Astrocyte of the cerebellum (primary cell): Measurements from ENCODE around the gene PCDH9.
A peak's percentile ranks its signal among the peaks of the same experiment; 100 is the strongest.

ENCODE experiments used
- DNase-seq: peaks from one replicate; pipeline ENCODE4 v3.0.0-alpha.2; 2011; ENCODE audit warnings: low read depth
- H3K4me3 ChIP-seq: 2 replicates; pipeline ENCODE4 v1.5.1; 2011; ENCODE audit warnings: mild to moderate bottlenecking, low read depth, low read length, moderate library complexity
- in situ Hi-C: cut with HindIII; loops from 2 replicates; pipeline ENCODE4 v1.10.0; 2017; ENCODE audit warnings: low sequenced_read_pairs
- TF ChIP-seq, protein P1 (sequence below): IDR thresholded peaks from 2 replicates; pipeline ENCODE4 v1.5.1; 2012; ENCODE audit warnings: low read length, low read depth, moderate library complexity, mild to moderate bottlenecking; ENCODE audit errors: missing control alignments

The PCDH9 gene

GRCh38 chr13:67155898-67156722 is 74.0 kb downstream of the PCDH9 start:
- in situ Hi-C loops: no loop called here
- DNase-seq: no peak
- TF ChIP-seq, protein P1, sequence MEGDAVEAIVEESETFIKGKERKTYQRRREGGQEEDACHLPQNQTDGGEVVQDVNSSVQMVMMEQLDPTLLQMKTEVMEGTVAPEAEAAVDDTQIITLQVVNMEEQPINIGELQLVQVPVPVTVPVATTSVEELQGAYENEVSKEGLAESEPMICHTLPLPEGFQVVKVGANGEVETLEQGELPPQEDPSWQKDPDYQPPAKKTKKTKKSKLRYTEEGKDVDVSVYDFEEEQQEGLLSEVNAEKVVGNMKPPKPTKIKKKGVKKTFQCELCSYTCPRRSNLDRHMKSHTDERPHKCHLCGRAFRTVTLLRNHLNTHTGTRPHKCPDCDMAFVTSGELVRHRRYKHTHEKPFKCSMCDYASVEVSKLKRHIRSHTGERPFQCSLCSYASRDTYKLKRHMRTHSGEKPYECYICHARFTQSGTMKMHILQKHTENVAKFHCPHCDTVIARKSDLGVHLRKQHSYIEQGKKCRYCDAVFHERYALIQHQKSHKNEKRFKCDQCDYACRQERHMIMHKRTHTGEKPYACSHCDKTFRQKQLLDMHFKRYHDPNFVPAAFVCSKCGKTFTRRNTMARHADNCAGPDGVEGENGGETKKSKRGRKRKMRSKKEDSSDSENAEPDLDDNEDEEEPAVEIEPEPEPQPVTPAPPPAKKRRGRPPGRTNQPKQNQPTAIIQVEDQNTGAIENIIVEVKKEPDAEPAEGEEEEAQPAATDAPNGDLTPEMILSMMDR: no peak
- H3K4me3 ChIP-seq: no peak overlapping the region

DNA sequence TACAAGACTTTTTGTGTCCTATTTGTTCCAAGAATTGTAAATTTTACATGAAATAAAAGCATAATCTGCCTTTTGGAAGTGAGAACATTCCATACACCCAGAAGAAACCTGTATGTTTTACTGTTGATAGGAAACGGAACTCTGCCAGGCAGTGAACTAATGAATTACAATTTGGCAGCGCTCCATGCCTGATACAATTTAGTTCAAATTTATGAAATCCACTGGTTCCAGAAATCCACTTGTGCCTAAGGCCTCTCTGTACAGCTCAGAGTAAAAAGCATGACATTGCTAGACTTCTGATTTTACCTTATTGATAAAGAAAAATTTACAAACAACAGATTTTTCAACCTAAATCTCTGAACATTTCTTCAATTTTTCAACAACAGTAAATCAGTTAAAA is 78.1 kb downstream of the PCDH9 start:
- no peak overlapping the region for H3K4me3 ChIP-seq
- TF ChIP-seq, protein P1: no peak
- no peak for DNase-seq
- in situ Hi-C loops: loop anchor here (5.0 kb wide), 1 partner anchor 45 kb away; no protein-coding TSS in a partner anchor

DNA sequence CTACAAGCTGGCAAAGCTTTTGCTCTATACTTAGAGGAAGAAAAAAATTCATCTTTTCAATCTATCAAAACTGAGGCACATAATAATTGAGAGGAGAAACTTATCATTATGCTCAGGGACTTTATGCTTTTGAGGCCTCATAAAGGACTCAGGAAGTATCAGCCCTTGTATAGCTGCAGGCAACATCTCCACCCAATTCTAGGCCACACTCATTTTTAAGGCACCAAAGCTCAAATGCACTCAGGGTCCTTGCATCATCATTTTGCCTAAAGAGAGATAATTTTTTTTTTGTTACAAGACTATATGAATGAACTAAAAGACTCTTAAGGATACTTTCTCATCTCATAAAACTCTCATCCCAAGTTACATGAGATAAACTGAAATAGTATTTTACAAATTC is 78.5 kb downstream of the PCDH9 start:
- H3K4me3 ChIP-seq: no peak overlapping the region
- no peak for DNase-seq
- in situ Hi-C loops: loop anchor here (5.0 kb wide), 1 partner anchor 44 kb away; no protein-coding TSS in a partner anchor
- TF ChIP-seq, protein P1: no peak

DNA sequence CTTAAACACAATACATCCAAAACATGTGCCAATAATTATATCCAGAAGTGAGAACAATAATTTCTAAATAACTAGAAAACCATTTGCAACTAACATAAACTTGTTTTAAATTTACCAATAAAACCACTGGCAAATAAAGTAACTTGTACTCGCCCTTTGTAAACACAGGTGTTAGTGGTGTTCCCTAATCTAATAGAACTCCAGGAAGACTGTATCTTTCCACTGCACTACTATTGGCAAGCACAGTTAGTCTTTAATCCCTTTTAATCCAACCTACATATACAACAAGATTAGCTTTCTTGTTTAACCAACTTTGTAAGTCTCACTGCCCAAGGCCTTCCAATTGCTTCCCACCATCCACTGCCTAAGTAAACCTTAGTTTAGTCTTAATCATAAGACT is 79.5 kb downstream of the PCDH9 start:
- in situ Hi-C loops: loop anchor here (5.0 kb wide), 1 partner anchor 43 kb away; no protein-coding TSS in a partner anchor
- TF ChIP-seq, protein P1: no peak
- H3K4me3 ChIP-seq: no peak overlapping the region
- DNase-seq: no peak

GRCh38 chr13:67148161-67148571 is 82.0 kb downstream of the PCDH9 start:
- H3K4me3 ChIP-seq: no peak overlapping the region
- TF ChIP-seq, protein P1: no peak
- in situ Hi-C loops: no loop called here
- no peak for DNase-seq

- no peak overlapping the region for H3K4me3 ChIP-seq
- TF ChIP-seq, protein P1: no peak
- DNase-seq: peak; percentile 66
- in situ Hi-C loops: no loop called here
Measured at GRCh38 chr13:67147342-67148133, 82.6 kb downstream of the PCDH9 start.
